ENCODE measurements around the gene CCDC110.
"Not testable (repeated sequence)": the region's sequence is repeated elsewhere in the genome, so short reads cannot be mapped to it uniquely, and the experiment has no call there.

CCDC110 gene

DNA sequence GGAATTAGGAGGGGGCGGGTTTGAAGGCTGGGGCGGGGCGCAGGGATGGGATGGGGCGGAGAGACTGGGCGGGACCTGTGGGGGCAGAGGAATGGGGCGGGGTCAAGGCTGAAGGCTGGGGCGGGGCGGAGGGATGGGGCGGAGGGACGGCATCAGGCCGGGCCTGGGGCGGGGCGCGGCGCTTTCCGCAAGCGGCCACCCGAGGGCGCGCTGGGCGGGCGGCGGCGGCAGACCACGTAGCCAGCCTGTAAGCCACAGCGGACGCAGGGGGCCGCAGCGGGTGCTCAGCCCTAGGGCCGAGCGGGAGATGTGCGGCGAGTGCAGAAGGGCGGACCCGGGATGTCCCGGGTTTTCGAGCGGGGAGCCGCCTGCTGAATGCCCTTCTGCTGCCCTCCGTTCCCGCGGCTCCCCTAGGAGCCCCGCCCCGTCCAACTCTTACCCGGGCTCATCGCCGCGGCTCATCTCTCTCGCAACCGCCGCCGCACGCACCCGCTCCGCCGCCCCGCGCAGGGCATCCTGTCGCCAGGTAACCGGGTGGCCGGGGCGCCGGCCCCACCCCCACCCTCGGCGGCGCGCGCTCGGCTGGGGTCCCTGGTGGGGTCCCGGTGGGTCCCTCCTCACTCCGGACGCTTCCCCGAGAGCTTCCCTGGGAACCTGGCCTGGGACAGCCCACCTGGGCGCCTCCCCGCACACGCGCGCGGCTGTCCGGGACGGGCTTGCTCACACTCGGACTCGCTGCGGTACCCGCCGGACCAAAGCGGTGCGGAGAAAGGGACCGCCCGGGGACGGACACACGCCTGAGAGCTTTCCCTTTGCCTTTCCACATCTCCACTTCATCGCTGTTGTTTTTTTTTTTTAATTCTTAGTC, at the start of gene CCDC110:
Gene CCDC110 (minus strand): TSS at position 499 of the 868 bp plus-strand sequence. CDS start 50 bp downstream, at position 449.
- DNase-seq (ENCODE audit: low spot score) = peak; percentile 97
- no peak for FAIRE-seq

DNA sequence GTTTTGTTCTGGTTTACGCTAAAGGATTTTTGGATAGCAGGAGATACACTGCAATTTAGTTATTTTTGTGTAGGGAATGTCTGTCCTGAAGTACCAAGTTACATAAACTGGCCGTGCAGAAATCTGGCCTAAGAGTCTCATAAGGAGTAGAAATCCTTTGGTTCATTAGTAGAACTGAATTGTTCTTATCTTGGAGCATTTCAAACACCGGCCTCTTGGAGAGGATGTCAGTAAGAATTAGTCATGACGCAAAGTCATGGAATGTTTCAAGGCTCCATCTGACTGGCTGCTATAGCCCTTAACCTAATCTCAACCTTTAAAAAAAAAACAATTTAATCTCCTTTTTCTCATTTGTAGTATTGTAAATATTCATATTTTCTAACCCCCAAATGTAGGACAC, 48.6 kb upstream of the CCDC110 start:
- DNase-seq (ENCODE audit: low spot score) = no peak
- no peak for FAIRE-seq

DNA sequence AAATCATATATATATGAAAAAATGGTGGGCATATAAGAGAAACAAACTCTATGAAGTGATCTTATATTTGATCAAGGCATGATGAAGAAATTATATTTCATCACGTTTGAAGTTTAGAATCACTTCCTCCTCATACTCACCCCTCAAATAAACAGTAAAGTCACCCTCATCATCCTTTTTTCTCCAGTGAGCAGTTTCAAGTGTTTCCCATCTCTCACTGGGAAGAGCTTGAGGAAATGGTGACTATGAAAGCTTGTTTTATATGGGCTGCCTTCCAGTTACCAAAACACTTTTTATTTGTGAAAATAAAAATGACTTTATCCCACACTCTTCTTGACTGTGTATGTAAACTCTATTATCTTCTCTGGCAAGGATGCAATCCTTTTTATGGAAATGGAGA, 47.0 kb upstream of the CCDC110 start:
- DNase-seq (ENCODE audit: low spot score) (no peak), FAIRE-seq (no peak)

DNA sequence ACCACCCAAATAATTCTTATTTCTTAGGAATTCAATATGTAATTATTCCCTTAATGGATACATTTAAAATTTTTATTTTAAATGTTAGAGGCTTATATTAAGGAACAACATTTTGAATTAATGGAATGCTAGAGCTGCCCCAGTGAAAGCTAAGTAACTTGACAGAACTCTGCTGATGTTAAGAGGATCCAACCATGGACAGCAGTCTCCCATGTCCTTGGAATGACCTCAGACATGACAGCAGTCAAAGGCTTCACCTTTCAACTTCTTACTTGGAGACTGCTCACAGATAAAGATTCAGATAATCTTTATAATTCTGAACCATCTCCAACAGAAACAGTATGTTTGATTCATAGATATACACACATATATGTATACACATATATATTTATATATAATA, 46.5 kb upstream of the CCDC110 start:
- DNase-seq (ENCODE audit: low spot score) = no peak
- no peak for FAIRE-seq

DNA sequence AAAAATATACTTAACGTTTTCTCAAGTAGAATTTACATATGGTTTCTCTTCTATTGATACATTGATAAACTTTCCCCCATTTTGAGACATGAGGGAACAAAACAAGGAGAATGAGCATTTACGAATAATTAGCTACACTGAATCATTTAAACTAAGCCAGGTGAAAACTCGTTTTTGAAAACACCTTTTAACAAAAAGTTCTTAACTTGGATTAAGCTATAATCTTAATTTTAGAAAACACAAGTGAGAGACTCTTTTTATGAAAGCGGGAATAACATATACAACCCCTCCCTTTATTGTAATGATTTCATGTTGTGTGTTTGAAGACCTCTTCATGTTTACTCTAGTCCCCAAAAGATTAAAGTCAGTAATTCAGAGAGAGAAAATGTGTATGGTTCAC, 43.7 kb upstream of the CCDC110 start:
- DNase-seq (ENCODE audit: low spot score) = no peak
- no peak for FAIRE-seq

DNA sequence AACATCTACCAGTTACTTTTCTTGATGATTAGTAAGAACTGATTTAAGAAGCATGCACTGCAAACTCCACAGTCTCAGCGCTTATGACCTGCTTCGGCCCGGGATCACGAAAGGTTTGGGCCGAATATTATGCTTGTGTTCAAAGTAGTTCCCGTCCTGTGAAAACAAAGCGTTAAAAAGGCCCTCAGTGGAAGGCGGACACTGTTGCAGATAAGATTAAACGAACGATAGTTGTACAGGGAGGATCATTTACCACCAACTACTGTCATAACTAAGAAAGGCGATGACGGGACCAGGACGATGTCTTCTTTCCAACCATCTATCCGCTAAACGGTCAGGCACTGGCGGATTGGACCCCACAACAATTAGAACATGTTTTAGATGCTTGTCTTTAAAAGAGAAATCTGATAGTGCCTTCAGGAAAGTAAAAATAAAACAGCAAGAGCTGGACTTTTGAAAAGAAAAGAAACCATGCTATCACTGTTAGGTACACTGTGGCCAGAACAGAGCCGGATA, 42.7 kb upstream of the CCDC110 start:
- FAIRE-seq (no peak), DNase-seq (ENCODE audit: low spot score) (no peak)

DNA sequence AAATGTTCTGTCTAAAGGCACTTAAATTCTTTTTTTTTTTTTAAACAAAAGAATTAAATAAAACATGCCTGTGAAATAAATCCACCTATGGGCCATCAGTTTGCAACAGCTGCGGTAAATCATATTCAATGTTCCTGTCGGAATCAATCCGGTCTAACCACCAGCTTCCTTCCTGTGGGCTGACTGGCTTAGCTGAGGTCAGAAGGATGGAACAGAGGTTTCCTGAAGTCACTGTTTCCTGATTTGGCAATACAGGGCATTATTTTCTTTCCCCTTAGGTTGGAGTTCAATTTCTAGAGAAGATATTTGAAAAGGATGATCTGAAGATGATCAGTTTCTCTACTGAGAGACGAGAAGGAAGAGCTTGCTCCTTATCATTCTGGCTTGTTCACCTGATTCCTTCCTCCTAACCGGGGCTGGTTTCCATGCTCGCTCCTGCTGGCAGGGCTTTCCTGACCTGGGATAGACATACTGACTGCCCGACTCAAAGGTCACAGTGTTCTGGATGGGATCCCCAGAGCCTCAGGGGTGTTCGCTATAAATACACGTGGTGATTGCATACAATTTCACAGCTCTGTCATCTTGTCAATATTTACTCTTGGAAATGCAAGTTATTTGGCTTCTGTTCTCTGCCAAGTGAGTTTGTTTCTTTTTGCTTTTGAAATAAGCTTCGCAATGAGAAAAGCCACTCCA, 42.1 kb upstream of the CCDC110 start:
- DNase-seq (ENCODE audit: low spot score) (no peak), FAIRE-seq (no peak)

DNA sequence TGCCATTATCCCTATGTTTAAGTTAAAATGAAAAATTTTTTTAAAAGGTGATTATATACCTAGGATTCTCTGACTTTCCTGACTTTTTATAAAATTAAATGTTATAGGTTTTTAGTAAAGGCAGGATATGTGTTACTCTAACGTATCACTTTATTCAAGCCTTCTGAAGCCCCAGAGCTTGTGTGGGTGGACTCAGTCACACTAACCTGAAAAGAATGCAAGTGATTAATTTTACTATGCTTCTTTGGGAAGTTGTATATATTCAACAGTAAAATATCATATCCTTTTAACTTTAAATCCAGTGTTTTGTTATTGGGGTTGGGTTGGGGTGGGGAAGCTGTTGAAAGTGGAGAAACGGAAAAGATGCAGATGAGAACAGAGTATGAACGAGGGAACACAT, 41.0 kb upstream of the CCDC110 start:
- DNase-seq (ENCODE audit: low spot score) = no peak
- no peak for FAIRE-seq

DNA sequence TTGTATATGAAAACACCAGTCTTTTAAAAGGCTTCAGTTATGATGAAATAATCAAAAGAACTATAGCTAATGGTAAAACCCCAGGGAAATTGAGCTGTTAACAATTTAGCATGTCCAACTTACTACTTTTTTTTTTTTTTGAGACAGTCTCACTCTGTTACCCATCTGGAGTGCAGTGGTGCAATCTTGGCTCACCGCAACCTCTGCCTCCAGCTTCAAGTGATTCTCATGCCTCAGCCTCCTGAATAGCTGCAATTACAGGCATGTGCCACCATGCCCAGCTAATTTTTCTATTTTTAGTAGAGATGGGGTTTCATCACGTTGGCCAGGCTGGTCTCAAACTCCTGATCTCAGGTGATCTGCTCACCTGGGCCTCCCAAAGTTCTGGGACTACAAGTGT, 39.7 kb upstream of the CCDC110 start:
- DNase-seq (ENCODE audit: low spot score); FAIRE-seq: not testable (repeated sequence)

DNA sequence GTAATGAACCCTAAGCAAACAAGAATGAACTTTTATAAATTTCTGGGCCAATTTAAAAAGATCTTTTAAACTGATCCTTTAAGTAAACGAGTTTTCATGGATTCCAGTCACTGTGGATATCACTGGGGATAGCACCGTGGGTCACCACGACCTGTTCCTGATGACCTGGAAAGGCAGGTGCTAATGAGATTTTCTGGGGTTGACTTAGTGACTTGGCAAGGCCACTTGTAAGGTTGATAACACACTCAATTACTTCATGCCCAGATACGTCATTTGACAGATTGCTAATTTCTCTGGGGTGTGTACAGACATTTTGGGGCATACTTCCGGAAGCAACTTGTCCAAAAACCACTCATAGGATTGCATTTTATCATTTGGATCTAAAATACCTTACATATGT, 39.3 kb upstream of the CCDC110 start:
- FAIRE-seq (no peak), DNase-seq (ENCODE audit: low spot score) (no peak)

DNA sequence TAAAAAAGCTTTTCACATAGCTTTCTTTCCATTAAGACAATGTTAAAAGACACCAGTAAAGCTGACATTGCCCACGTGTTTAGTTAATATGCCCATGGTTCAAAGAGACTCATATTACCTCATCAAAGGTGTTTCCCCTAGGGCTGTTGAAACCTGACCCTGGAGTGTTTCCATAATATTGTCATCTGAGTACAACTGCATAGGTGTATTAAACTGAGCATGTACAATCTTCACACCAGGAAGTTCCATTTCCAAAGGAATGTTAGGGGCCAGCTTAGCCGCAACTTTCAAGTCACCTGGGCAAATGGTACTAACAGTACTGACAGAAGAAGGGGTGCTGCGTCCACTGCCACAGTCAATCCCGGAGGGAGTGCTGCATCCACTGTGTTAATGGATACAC, 36.6 kb upstream of the CCDC110 start:
- FAIRE-seq = no peak
- no peak for DNase-seq (ENCODE audit: low spot score)

DNA sequence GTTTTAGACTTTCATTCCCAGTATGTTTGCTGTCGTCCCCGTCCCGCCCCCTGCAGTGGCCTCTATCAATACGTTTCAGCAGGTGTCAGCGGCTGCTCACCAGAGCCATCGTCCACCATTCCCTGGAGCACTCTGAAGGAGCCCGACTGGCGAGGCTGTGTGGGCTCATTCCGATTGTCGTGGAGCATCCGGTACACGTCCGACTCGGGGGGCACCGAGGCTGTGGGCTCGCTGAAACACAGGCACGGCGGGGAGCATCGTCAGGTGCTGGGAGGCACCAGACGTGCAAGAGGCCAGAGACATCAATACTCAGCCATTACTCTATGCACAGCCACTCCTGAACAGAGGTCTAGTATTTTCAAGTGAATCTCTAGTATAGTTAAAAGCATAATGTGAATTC, 34.9 kb upstream of the CCDC110 start:
- FAIRE-seq = no peak
- DNase-seq (ENCODE audit: low spot score) = no peak

DNA sequence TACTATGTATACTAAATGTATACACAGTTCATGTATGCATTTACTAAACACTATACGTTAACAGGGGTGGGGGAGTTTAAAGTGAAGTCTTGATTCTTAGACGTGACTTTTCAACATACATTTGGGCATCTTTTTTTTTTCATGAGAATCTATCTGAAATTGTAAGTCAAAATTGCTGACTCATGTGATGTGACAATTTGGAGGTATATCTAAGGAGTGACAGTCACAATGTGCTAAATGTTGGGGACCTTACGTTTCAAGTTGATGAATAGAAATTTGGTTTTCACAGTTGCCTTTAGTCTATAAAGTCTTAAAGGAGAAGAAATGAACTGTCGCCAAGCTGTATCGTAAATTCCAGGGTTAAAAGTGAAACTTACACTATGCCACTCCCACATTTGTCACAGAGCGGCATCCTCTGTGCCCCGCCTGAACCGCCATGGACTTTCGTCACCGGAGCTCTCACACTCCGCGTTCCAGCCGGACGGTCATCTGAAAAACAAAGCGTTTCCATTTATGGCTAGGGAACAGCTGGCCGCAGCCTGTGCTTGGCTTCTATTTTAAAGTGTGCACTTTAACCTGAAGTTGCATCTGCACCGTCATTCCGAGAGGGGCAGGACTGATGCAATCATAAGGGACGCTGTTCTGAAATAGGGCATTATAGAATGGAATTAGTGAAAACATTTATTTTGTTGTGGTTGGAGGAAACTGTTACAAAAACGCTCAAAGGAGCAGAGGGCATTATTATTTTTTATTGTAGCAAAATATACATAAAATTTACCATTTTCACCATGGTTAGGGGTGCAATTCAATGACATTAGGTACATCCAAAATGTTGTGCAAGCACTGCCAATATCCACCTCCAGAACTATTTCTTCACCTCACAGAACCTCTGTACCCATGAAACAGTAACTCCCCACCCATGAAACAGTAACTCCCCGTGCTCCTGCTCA, 32.8 kb upstream of the CCDC110 start:
- FAIRE-seq (no peak), DNase-seq (ENCODE audit: low spot score) (no peak)

DNA sequence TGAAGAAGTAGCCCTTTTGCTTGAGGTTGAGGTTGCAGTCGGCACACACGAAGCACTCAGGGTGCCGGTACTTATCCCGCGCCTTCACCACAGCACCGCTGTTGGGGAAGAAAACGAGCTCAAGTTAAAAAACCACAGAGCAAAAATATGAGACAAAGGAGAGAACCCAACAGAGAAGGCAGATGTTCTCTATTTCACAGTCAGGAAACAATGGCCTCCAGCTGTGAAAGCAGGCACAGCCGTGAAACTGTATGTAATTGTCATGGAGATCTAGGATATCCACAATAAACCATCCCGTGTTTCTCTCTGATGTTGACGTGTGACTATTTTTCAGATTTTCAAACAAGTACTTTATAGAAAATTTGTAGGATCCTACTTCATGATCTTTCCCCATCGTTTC, 30.9 kb upstream of the CCDC110 start:
- DNase-seq (ENCODE audit: low spot score) (no peak), FAIRE-seq (no peak)

DNA sequence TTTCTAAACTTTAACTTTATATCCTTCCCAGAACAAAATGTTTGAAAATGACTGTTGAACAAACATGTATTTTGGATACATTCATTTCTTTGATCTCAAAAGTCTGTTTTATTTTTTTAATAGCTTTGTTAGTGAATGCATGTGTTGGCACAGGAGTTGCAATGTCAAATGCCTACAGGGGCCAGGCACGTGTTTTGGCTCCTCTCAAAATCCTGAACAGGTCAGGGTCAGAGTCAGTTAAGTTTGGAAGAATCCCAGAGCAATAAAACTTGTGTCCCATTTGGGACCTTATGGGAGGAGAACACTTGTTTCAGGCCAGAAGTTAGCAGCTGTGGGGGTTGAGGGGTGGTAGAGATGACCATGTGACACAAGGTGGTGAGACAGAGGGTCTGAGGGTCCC, 29.0 kb upstream of the CCDC110 start:
- DNase-seq (ENCODE audit: low spot score) (no peak), FAIRE-seq (no peak)

DNA sequence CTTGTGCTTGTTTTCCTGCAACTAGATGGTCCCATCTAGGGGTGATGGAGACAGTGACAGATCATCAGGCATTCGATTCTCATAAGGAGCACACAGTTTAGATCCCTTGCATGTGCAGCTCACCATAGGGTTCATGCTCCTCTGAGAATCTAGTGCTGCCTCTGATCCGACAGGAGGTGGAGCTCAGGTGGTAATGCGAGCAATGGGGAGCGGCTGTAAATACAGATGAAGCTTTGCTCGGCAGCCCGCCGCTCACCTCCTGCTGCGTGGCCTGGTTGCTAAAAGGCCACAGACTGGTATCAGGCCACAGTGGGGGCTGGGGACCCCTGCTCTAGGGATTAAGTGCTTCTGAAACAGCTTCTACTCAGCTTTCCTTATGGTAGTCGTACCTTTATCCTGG, 28.5 kb upstream of the CCDC110 start:
- FAIRE-seq (no peak), DNase-seq (ENCODE audit: low spot score) (no peak)

DNA sequence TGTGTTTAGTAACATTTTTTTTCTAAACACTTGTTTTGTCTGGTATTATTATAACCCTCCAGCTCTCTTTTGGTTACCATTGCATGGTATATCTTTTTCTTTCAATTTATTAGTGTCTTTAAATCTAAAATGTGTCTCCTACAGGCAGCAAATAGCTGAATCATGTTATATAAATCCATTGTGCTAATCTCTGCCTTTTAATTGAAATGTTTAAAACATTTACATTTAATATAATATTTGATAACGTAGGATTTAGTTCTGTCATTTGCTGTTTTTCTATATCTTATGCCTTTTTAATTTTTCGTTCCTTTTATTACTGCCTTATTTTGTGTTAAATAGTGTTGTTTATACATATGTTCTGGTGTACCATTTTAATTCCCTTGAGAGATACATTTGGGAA, 17.1 kb upstream of the CCDC110 start:
- FAIRE-seq (no peak), DNase-seq (ENCODE audit: low spot score) (no peak)

DNA sequence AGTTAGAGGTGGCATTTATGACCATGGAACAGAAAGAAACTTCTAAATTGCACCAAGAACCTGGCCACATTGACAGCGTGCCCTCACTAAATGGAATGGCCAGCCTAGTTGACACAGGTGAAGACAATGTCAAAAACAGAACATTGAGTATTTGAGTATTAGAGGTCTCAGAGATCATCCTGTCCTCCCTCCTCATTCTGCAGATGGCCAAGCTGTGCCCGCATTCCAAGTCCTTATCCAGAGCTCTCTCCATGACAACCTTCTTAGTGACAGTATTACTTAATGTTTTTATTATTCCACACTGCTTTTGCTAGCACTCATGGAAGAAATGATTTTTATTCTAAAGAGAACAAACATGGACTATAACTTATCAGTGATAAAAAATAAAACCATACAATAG, 9.9 kb upstream of the CCDC110 start:
- FAIRE-seq = no peak
- no peak for DNase-seq (ENCODE audit: low spot score)

DNA sequence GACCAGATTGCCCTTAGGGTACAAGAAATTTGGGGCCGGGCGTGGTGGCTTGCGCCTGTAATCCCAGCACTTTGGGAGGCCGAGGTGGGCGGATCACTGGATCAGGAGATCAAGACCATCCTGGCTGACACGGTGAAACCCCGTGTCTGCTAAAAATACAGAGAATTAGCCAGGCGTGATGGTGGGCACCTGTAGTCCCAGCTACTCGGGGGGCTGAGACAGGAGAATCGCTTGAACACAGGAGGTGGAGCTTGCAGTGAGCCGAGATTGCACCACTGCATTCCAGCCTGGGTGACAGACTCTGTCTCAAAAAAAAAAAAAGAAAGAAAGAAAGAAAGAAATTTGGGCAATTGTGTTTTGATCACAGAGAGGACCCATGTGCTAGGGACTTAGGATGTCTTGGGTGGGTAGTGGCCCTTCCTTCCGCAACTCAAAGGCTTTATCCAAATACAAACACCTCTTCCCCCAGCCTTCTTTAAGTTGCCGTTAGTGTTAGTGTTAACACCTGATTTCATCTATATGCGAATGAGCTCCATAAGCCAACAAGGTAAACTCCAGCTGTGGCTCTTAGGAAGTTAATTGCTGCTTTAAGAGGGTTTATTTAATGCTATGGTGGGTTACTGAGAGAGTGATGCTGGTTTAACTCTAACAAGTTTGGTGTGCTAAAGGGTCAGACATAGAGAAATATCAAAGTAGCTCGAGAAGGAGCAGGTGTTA, 8.6 kb upstream of the CCDC110 start:
- DNase-seq (ENCODE audit: low spot score) (no peak), FAIRE-seq (no peak)

DNA sequence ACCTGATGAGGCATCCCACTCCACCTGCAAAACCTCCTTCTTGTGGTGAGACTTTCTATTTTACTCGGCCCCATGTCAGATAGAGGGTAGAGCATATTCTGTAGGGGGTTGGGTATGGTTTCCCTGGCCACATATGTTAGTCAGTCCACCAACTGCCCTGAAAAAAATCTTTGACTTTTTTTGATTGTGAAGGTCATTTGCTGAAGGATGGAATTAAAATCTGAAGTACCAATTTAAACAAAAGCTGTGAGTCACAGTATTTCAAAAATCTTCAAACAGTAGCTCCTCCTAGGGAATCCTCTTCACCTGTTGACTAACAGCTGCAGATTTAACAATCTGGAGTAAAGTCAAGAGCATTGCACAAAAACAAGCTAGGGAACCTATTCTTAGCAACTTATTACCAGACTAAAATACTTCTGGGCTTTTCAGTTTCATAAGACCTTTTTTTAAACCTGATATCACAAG, 8.0 kb upstream of the CCDC110 start:
- DNase-seq (ENCODE audit: low spot score) (no peak), FAIRE-seq (no peak)

DNA sequence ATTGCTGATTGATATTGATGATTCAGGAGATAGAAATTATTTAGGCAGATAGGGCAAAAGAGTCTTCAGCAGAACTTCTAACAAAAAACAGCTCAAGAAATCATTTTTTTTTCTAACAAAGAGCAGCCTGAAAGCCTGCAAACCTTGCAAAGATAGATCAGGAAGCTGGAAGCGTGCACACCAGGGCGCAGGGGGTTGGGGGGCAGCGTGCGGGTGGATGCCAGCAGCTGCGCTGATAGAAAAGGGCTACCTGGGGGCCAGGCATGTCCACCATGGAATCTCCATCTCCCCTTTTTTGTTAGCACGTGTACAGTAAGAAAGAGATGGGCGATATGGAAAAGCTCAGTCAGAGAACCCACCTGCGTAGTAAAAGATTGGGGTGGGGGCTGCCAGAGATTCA, 1.7 kb upstream of the CCDC110 start:
- no peak for DNase-seq (ENCODE audit: low spot score)
- no peak for FAIRE-seq

Data from urothelium cell line (cell line).